HG03159 (cell line): ENCODE data around the gene CAT.
"Not testable (repeated sequence)": the region's sequence is repeated elsewhere in the genome, so short reads cannot be mapped to it uniquely, and the experiment has no call there.

ENCODE experiments used
- ATAC-seq: cut with Tn5 transposase; IDR thresholded peaks from one replicate; pipeline ENCODE4 v1.9.1; 2021; ENCODE audit warnings: mild to moderate bottlenecking, moderate library complexity; ENCODE audit not compliant: unreplicated experiment

The CAT gene

GRCh38 chr11:34424826-34425225, 13.9 kb upstream of the CAT start:
- not testable (repeated sequence) for ATAC-seq

- ATAC-seq, result no peak
Observed at GRCh38 chr11:34425360-34425759, 13.4 kb upstream of the CAT start.

- ATAC-seq, result no peak
Observed at GRCh38 chr11:34425867-34426266, 12.9 kb upstream of the CAT start.

- no peak for ATAC-seq
Observed at GRCh38 chr11:34426766-34427185, 12.0 kb upstream of the CAT start.

- no peak for ATAC-seq
Observed at GRCh38 chr11:34427186-34427805, 11.4 kb upstream of the CAT start.

GRCh38 chr11:34431979-34432378, 6.8 kb upstream of the CAT start:
- ATAC-seq, result no peak

GRCh38 chr11:34432822-34433221, 5.9 kb upstream of the CAT start:
- no peak for ATAC-seq

GRCh38 chr11:34433899-34434298, 4.8 kb upstream of the CAT start:
- no peak for ATAC-seq

GRCh38 chr11:34437224-34438125, 1.3 kb upstream of the CAT start:
- ATAC-seq, result no peak

GRCh38 chr11:34439610-34440198, 970 bp downstream of the CAT start:
- ATAC-seq, result no peak

GRCh38 chr11:34441814-34442213, 3.1 kb downstream of the CAT start:
- no peak for ATAC-seq

- ATAC-seq, result no peak
Observed at GRCh38 chr11:34443136-34443535, 4.4 kb downstream of the CAT start.

GRCh38 chr11:34444428-34444827, 5.7 kb downstream of the CAT start:
- ATAC-seq, result no peak

GRCh38 chr11:34445956-34446355, 7.2 kb downstream of the CAT start:
- ATAC-seq, result no peak

- ATAC-seq, result no peak
Observed at GRCh38 chr11:34446386-34446785, 7.7 kb downstream of the CAT start.

GRCh38 chr11:34447044-34447443, 8.3 kb downstream of the CAT start:
- ATAC-seq, result no peak

- no peak for ATAC-seq
Observed at GRCh38 chr11:34448223-34448994, 9.7 kb downstream of the CAT start.

- ATAC-seq, result no peak
Observed at GRCh38 chr11:34449013-34449412, 10.3 kb downstream of the CAT start.

GRCh38 chr11:34451053-34451452, 12.3 kb downstream of the CAT start:
- no peak for ATAC-seq

- no peak for ATAC-seq
Observed at GRCh38 chr11:34454308-34455032, 15.7 kb downstream of the CAT start.

- ATAC-seq, result no peak
Observed at GRCh38 chr11:34457607-34458006, 18.9 kb downstream of the CAT start.
